ENCODE measurements around the gene SH2D3C. TPM values are rescaled to one million over a fixed set of nuclear protein-coding genes. Genes with fewer than 3 reads are reported as not detected.
A peak's percentile ranks its signal among the peaks of the same experiment; 100 is the strongest.

SH2D3C gene
- total RNA-seq, 4 donors from 2014 or later = 2.6 to 10.1 (median 3.9) TPM

GRCh38 chr9:127792417-127793031 is 14.1 kb upstream of the SH2D3C start:
- H3K27me3 ChIP-seq = no peaks in the 10 kb centered on the region
- H3K9me3 ChIP-seq = no peaks in the 10 kb centered on the region
- H3K27ac ChIP-seq = no peak overlapping the region
- no peak for DNase-seq
- no peak for TF ChIP-seq EP300 (IDR thresholded peaks at IDR 0.05; ENCODE audit: low read depth)
- TF ChIP-seq POLR2A (IDR thresholded peaks at IDR 0.05) = no peak
- no peak for TF ChIP-seq POLR2AphosphoS5 (IDR thresholded peaks at IDR 0.05)
- no peak for TF ChIP-seq CTCF (IDR thresholded peaks at IDR 0.05)
- in situ Hi-C loops (cut with MboI; ENCODE audit: low pct_ligation_motif_present in 1 of 4, low pct_unique_long_range_greater_than_20kb in 1 of 4, low sequenced_read_pairs in 3 of 4) = loop anchor here in 1 of 4 donors (25.0 kb wide), 1 partner anchor 120 kb away; the partner anchor contains the start of gene ST6GALNAC4
- WGBS, 2 donors (ENCODE audit: low coverage in 1 of 2) = 81 to 83% methylated on average over 2 to 7 of the region's 7 CpGs
- no peak overlapping the region for H3K4me3 ChIP-seq
- intact Hi-C loops (cut with DNase I; ENCODE audit: low total_unique reads) = no loop called here
- peaks cover 14 to 28% (median 15%) of the 10 kb centered on the region in 4 donors for H3K4me1 ChIP-seq
- peaks cover 0 to 48% (median 22%) of the 10 kb centered on the region in 4 donors for H3K36me3 ChIP-seq

- DNase-seq = no peak
- Histone ChIP-seq H3K27me3 (no peaks in the 10 kb centered on the region), H3K4me3 (no peak overlapping the region), H3K27ac (no peak overlapping the region), H3K36me3 (peaks cover 0 to 48% (median 23%) of the 10 kb centered on the region in 4 donors), H3K9me3 (no peaks in the 10 kb centered on the region), H3K4me1 (peaks cover 14 to 25% (median 15%) of the 10 kb centered on the region in 4 donors)
- TF ChIP-seq CTCF (IDR thresholded peaks at IDR 0.05) (no peak), POLR2A (IDR thresholded peaks at IDR 0.05) (no peak), POLR2AphosphoS5 (IDR thresholded peaks at IDR 0.05) (no peak), EP300 (IDR thresholded peaks at IDR 0.05; ENCODE audit: low read depth) (no peak)
- WGBS, 2 donors (ENCODE audit: low coverage in 1 of 2) = 90 to 100% methylated on average over 1 to 4 of the region's 4 CpGs
- in situ Hi-C loops (cut with MboI; ENCODE audit: low pct_ligation_motif_present in 1 of 4, low pct_unique_long_range_greater_than_20kb in 1 of 4, low sequenced_read_pairs in 3 of 4) = loop anchor here in 1 of 4 donors (25.0 kb wide), 1 partner anchor 121 kb away; the partner anchor contains the start of gene ST6GALNAC4
- intact Hi-C loops (cut with DNase I; ENCODE audit: low total_unique reads) = no loop called here
Measured at GRCh38 chr9:127791085-127791484, 12.6 kb upstream of the SH2D3C start.

GRCh38 chr9:127790094-127790855 is 11.8 kb upstream of the SH2D3C start:
- TF ChIP-seq EP300 (IDR thresholded peaks at IDR 0.05; ENCODE audit: low read depth) = no peak
- TF ChIP-seq POLR2A (IDR thresholded peaks at IDR 0.05) = no peak
- TF ChIP-seq POLR2AphosphoS5 (IDR thresholded peaks at IDR 0.05) = no peak
- TF ChIP-seq CTCF (IDR thresholded peaks at IDR 0.05) = no peak
- H3K36me3 ChIP-seq = peaks cover 0 to 48% (median 23%) of the 10 kb centered on the region in 4 donors
- H3K4me1 ChIP-seq = peaks cover 10 to 20% (median 11%) of the 10 kb centered on the region in 4 donors
- DNase-seq = no peak
- in situ Hi-C loops (cut with MboI; ENCODE audit: low pct_ligation_motif_present in 1 of 4, low pct_unique_long_range_greater_than_20kb in 1 of 4, low sequenced_read_pairs in 3 of 4) = loop anchor here in 1 of 4 donors (25.0 kb wide), 1 partner anchor 122 kb away; the partner anchor contains the start of gene ST6GALNAC4
- no peaks in the 10 kb centered on the region for H3K27me3 ChIP-seq
- 52 to 86% methylated on average over 3 to 9 of the region's 9 CpGs for WGBS, 2 donors (ENCODE audit: low coverage in 1 of 2)
- no peaks in the 10 kb centered on the region for H3K9me3 ChIP-seq
- no peak overlapping the region for H3K4me3 ChIP-seq
- peak overlapping the region in 1 of 4 donors; percentile 3 for H3K27ac ChIP-seq
- intact Hi-C loops (cut with DNase I; ENCODE audit: low total_unique reads) = no loop called here

- TF ChIP-seq POLR2A (IDR thresholded peaks at IDR 0.05) = no peak
- no peak for TF ChIP-seq POLR2AphosphoS5 (IDR thresholded peaks at IDR 0.05)
- TF ChIP-seq EP300 (IDR thresholded peaks at IDR 0.05; ENCODE audit: low read depth) = no peak
- no peak for TF ChIP-seq CTCF (IDR thresholded peaks at IDR 0.05)
- Histone ChIP-seq H3K36me3 (peaks cover 0 to 48% (median 23%) of the 10 kb centered on the region in 4 donors), H3K27ac (no peak overlapping the region), H3K4me1 (peaks cover 10 to 26% (median 11%) of the 10 kb centered on the region in 4 donors), H3K27me3 (no peaks in the 10 kb centered on the region), H3K4me3 (no peak overlapping the region), H3K9me3 (no peaks in the 10 kb centered on the region)
- no peak for DNase-seq
- WGBS, 2 donors (ENCODE audit: low coverage in 1 of 2) = 90 to 100% methylated on average over 3 to 25 of the region's 25 CpGs
- intact Hi-C loops (cut with DNase I; ENCODE audit: low total_unique reads) (no loop called here), in situ Hi-C loops (cut with MboI; ENCODE audit: low pct_ligation_motif_present in 1 of 4, low pct_unique_long_range_greater_than_20kb in 1 of 4, low sequenced_read_pairs in 3 of 4) (loop anchor here in 1 of 4 donors (25.0 kb wide), 1 partner anchor 123 kb away; the partner anchor contains the start of gene ST6GALNAC4)
Measured at GRCh38 chr9:127789179-127789578, 10.7 kb upstream of the SH2D3C start.

All from transverse colon (tissue), 4 donors.